ENCODE results near the gene MPO. TPM values are rescaled to one million over a fixed set of nuclear protein-coding genes. Genes with fewer than 3 reads are reported as not detected.

MPO gene
- total and polyA plus RNA-seq, 9 of the 15 experiments (the other 6 are each of a cell fraction or from before 2014, with no cell fraction given) = 0.04 to 0.47 (median 0.39) TPM; not detected in 6

DNA sequence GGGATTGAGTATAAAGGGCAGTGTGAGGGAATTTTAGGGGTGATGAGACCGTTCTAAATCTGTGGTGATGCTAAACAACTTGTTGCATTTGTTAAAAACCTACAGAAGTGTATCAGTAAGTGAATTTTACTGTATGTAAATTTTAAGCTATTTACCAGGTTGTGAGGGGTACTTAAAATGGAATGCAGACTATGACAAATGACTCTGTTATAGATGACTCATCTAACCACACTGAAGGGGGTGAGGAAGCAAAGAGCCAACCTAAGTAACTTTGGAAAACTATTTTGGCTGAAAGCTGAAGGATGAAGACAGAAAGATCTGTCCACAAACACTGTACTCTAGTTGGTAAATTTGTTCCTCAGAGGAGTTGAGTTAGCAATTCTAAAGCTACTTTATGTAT lies 56.4 kb downstream of the MPO start (continued):
- TF ChIP-seq, protein P1, sequence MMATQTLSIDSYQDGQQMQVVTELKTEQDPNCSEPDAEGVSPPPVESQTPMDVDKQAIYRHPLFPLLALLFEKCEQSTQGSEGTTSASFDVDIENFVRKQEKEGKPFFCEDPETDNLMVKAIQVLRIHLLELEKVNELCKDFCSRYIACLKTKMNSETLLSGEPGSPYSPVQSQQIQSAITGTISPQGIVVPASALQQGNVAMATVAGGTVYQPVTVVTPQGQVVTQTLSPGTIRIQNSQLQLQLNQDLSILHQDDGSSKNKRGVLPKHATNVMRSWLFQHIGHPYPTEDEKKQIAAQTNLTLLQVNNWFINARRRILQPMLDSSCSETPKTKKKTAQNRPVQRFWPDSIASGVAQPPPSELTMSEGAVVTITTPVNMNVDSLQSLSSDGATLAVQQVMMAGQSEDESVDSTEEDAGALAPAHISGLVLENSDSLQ (IDR thresholded peaks at IDR 0.05) = peak; percentile 90
- TF ChIP-seq ARID1B (IDR thresholded peaks at IDR 0.05) (peak; percentile 61), ZNF316 (IDR thresholded peaks at IDR 0.05) (peak; percentile 17; the same call in 1 of the 2 replicates), JUNB (CRISPR knock-in tag; conservative IDR thresholded peaks at IDR 0.05) (peak; percentile 52; the same call in 1 of the 2 replicates), HDGF (IDR thresholded peaks at IDR 0.05) (no peak), TRIM24 (IDR thresholded peaks at IDR 0.05) (no peak), SMARCE1 (IDR thresholded peaks at IDR 0.05) (peak; percentile 72; the same call in 1 of the 2 replicates), ETS2 (tag; IDR thresholded peaks at IDR 0.05; ENCODE audit: borderline replicate concordance, poor library complexity, severe bottlenecking) (no peak), SRSF3 (IDR thresholded peaks at IDR 0.05; ENCODE audit: insufficient read depth, low read length) (no peak), ZNF232 (CRISPR knock-in tag; IDR thresholded peaks at IDR 0.05) (no peak)
- TF ChIP-seq, protein P2, sequence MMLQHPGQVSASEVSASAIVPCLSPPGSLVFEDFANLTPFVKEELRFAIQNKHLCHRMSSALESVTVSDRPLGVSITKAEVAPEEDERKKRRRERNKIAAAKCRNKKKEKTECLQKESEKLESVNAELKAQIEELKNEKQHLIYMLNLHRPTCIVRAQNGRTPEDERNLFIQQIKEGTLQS (IDR thresholded peaks at IDR 0.05) = peak; percentile 94
- TF ChIP-seq, protein P2 (CRISPR knock-in tag; conservative IDR thresholded peaks at IDR 0.05) = peak; percentile 64; the same call in 1 of the 2 replicates

Other genes with a start within 250 kb of the MPO start
Only the 7 nearest of the 11 such genes appear.
- gene OR4D1, start 132.6 kb downstream of the MPO start, total RNA-seq (2014; rRNA removed) = not detected in 2 replicates
- gene OR4D1, start 132.6 kb downstream of the MPO start, total RNA-seq (2014; rRNA removed; fragmentation: Illumina TruSeq; extraction: Trizol) = not detected in 2 replicates
- not detected in 2 replicates for gene OR4D1, start 132.6 kb downstream of the MPO start, total RNA-seq (2015; rRNA removed; fragmentation: Illumina TruSeq; extraction: Trizol)
- gene OR4D1, start 132.6 kb downstream of the MPO start, total RNA-seq (2021) = not detected in 2 replicates
- gene OR4D1, start 132.6 kb downstream of the MPO start, polyA plus RNA-seq (2011; rRNA removed) = not detected in 2 replicates
- not detected in 2 replicates for gene OR4D1, start 132.6 kb downstream of the MPO start, polyA plus RNA-seq (2014; fragmentation: Illumina TruSeq; extraction: Trizol)
- not detected for gene OR4D1, start 132.6 kb downstream of the MPO start, polyA plus RNA-seq (2014; fragmentation: Nextera tagmentation; extraction: Ambion mirVana)
- gene OR4D1, start 132.6 kb downstream of the MPO start, polyA plus RNA-seq (2014; rRNA removed) = not detected in 2 replicates
- gene OR4D2, start 114.0 kb downstream of the MPO start, total RNA-seq (2014; rRNA removed) = not detected in 2 replicates
- not detected in 2 replicates for gene OR4D2, start 114.0 kb downstream of the MPO start, total RNA-seq (2014; rRNA removed; fragmentation: Illumina TruSeq; extraction: Trizol)
- gene OR4D2, start 114.0 kb downstream of the MPO start, total RNA-seq (2015; rRNA removed; fragmentation: Illumina TruSeq; extraction: Trizol) = not detected in 2 replicates
- gene OR4D2, start 114.0 kb downstream of the MPO start, total RNA-seq (2021) = not detected in 2 replicates
- not detected in 2 replicates for gene OR4D2, start 114.0 kb downstream of the MPO start, polyA plus RNA-seq (2011; rRNA removed)
- gene OR4D2, start 114.0 kb downstream of the MPO start, polyA plus RNA-seq (2014; fragmentation: Illumina TruSeq; extraction: Trizol) = not detected in 2 replicates
- not detected for gene OR4D2, start 114.0 kb downstream of the MPO start, polyA plus RNA-seq (2014; fragmentation: Nextera tagmentation; extraction: Ambion mirVana)
- not detected in 2 replicates for gene OR4D2, start 114.0 kb downstream of the MPO start, polyA plus RNA-seq (2014; rRNA removed)
- gene EPX, start 88.2 kb downstream of the MPO start, total RNA-seq (2014; rRNA removed) = 0.08 TPM in 1 of 2 replicates, not detected in the other
- gene EPX, start 88.2 kb downstream of the MPO start, total RNA-seq (2014; rRNA removed; fragmentation: Illumina TruSeq; extraction: Trizol) = not detected in 2 replicates
- 0.33 and 0.45 TPM in 2 replicates for gene EPX, start 88.2 kb downstream of the MPO start, total RNA-seq (2015; rRNA removed; fragmentation: Illumina TruSeq; extraction: Trizol)
- 0.20 and 0.22 TPM in 2 replicates for gene EPX, start 88.2 kb downstream of the MPO start, total RNA-seq (2021)
- gene EPX, start 88.2 kb downstream of the MPO start, polyA plus RNA-seq (2011; rRNA removed) = not detected in 2 replicates
- 0.21 and 0.30 TPM in 2 replicates for gene EPX, start 88.2 kb downstream of the MPO start, polyA plus RNA-seq (2014; fragmentation: Illumina TruSeq; extraction: Trizol)
- gene EPX, start 88.2 kb downstream of the MPO start, polyA plus RNA-seq (2014; fragmentation: Nextera tagmentation; extraction: Ambion mirVana) = under 1 TPM; 0.07 to 0.11 TPM
- gene EPX, start 88.2 kb downstream of the MPO start, polyA plus RNA-seq (2014; rRNA removed) = 0.17 and 0.22 TPM in 2 replicates
- 21.1 and 25.7 TPM in 2 replicates for gene MKS1, start 61.7 kb downstream of the MPO start, total RNA-seq (2014; rRNA removed)
- gene MKS1, start 61.7 kb downstream of the MPO start, total RNA-seq (2014; rRNA removed; fragmentation: Illumina TruSeq; extraction: Trizol) = 18.0 and 18.8 TPM in 2 replicates
- gene MKS1, start 61.7 kb downstream of the MPO start, total RNA-seq (2015; rRNA removed; fragmentation: Illumina TruSeq; extraction: Trizol) = 20.3 and 21.7 TPM in 2 replicates
- 27.0 and 27.5 TPM in 2 replicates for gene MKS1, start 61.7 kb downstream of the MPO start, total RNA-seq (2021)
- 27.1 and 40.0 TPM in 2 replicates for gene MKS1, start 61.7 kb downstream of the MPO start, polyA plus RNA-seq (2011; rRNA removed)
- 27.8 and 31.0 TPM in 2 replicates for gene MKS1, start 61.7 kb downstream of the MPO start, polyA plus RNA-seq (2014; fragmentation: Illumina TruSeq; extraction: Trizol)
- 10 to 100 TPM; 16.3 to 27.8 TPM for gene MKS1, start 61.7 kb downstream of the MPO start, polyA plus RNA-seq (2014; fragmentation: Nextera tagmentation; extraction: Ambion mirVana)
- 23.5 and 25.9 TPM in 2 replicates for gene MKS1, start 61.7 kb downstream of the MPO start, polyA plus RNA-seq (2014; rRNA removed)
- gene LPO, start 42.4 kb downstream of the MPO start, total RNA-seq (2014; rRNA removed) = not detected in 2 replicates
- not detected in 2 replicates for gene LPO, start 42.4 kb downstream of the MPO start, total RNA-seq (2014; rRNA removed; fragmentation: Illumina TruSeq; extraction: Trizol)
- not detected in 2 replicates for gene LPO, start 42.4 kb downstream of the MPO start, total RNA-seq (2015; rRNA removed; fragmentation: Illumina TruSeq; extraction: Trizol)
- 0.11 TPM in 1 of 2 replicates, not detected in the other for gene LPO, start 42.4 kb downstream of the MPO start, total RNA-seq (2021)
- not detected in 2 replicates for gene LPO, start 42.4 kb downstream of the MPO start, polyA plus RNA-seq (2011; rRNA removed)
- not detected in 2 replicates for gene LPO, start 42.4 kb downstream of the MPO start, polyA plus RNA-seq (2014; fragmentation: Illumina TruSeq; extraction: Trizol)
- not detected for gene LPO, start 42.4 kb downstream of the MPO start, polyA plus RNA-seq (2014; fragmentation: Nextera tagmentation; extraction: Ambion mirVana)
- gene LPO, start 42.4 kb downstream of the MPO start, polyA plus RNA-seq (2014; rRNA removed) = 0.07 TPM in 1 of 2 replicates, not detected in the other
- gene TSPOAP1, start 47.9 kb upstream of the MPO start, total RNA-seq (2014; rRNA removed) = 1.0 and 1.8 TPM in 2 replicates
- gene TSPOAP1, start 47.9 kb upstream of the MPO start, total RNA-seq (2014; rRNA removed; fragmentation: Illumina TruSeq; extraction: Trizol) = 0.57 and 0.87 TPM in 2 replicates
- gene TSPOAP1, start 47.9 kb upstream of the MPO start, total RNA-seq (2015; rRNA removed; fragmentation: Illumina TruSeq; extraction: Trizol) = 0.94 and 1.2 TPM in 2 replicates
- gene TSPOAP1, start 47.9 kb upstream of the MPO start, total RNA-seq (2021) = 1.7 and 3.3 TPM in 2 replicates
- gene TSPOAP1, start 47.9 kb upstream of the MPO start, polyA plus RNA-seq (2011; rRNA removed) = 3.2 and 3.3 TPM in 2 replicates
- 1.1 and 1.2 TPM in 2 replicates for gene TSPOAP1, start 47.9 kb upstream of the MPO start, polyA plus RNA-seq (2014; fragmentation: Illumina TruSeq; extraction: Trizol)
- gene TSPOAP1, start 47.9 kb upstream of the MPO start, polyA plus RNA-seq (2014; fragmentation: Nextera tagmentation; extraction: Ambion mirVana) = not detected
- 1.6 and 3.9 TPM in 2 replicates for gene TSPOAP1, start 47.9 kb upstream of the MPO start, polyA plus RNA-seq (2014; rRNA removed)
- 62.1 and 94.0 TPM in 2 replicates for gene SUPT4H1, start 71.3 kb upstream of the MPO start, total RNA-seq (2014; rRNA removed)
- 102 and 108 TPM in 2 replicates for gene SUPT4H1, start 71.3 kb upstream of the MPO start, total RNA-seq (2014; rRNA removed; fragmentation: Illumina TruSeq; extraction: Trizol)
- gene SUPT4H1, start 71.3 kb upstream of the MPO start, total RNA-seq (2015; rRNA removed; fragmentation: Illumina TruSeq; extraction: Trizol) = 90.6 and 94.8 TPM in 2 replicates
- gene SUPT4H1, start 71.3 kb upstream of the MPO start, total RNA-seq (2021) = 105 and 111 TPM in 2 replicates
- 198 and 273 TPM in 2 replicates for gene SUPT4H1, start 71.3 kb upstream of the MPO start, polyA plus RNA-seq (2011; rRNA removed)
- 116 and 140 TPM in 2 replicates for gene SUPT4H1, start 71.3 kb upstream of the MPO start, polyA plus RNA-seq (2014; fragmentation: Illumina TruSeq; extraction: Trizol)
- 100 to 1,000 TPM; 235 to 320 TPM for gene SUPT4H1, start 71.3 kb upstream of the MPO start, polyA plus RNA-seq (2014; fragmentation: Nextera tagmentation; extraction: Ambion mirVana)
- 113 and 117 TPM in 2 replicates for gene SUPT4H1, start 71.3 kb upstream of the MPO start, polyA plus RNA-seq (2014; rRNA removed)